Heart right ventricle (tissue), 16 donors: Measurements from ENCODE around the gene ZNF385D. TPM values are rescaled to one million over a fixed set of nuclear protein-coding genes. Genes with fewer than 3 reads are reported as not detected.

Experiments used
- ATAC-seq, 8 donors: fragments of 200-7000 bp; cut with Tn5 transposase; one replicate each; pipeline ENCODE4 v1.9.1; 2020; ENCODE audit warnings: mild to moderate bottlenecking in 8 of 8, moderate library complexity in 8 of 8, moderate number of reproducible peaks in 1 of 8
- DNase-seq, 2 donors: peaks; one replicate each; pipeline ENCODE4 v3.0.0-alpha.2; 2020
- H3K27ac ChIP-seq, 10 donors: fragments of 200-600 bp; sonication (generic) in 2 of 10; one replicate each; pipeline versions ENCODE4 v1.5.0 to v1.8.0; 2020 to 2022; ENCODE audit warnings: mild to moderate bottlenecking in 3 of 10
- H3K27me3 ChIP-seq, 7 donors: fragments of 200-600 bp; one replicate each; pipeline ENCODE4 v1.8.0; 2021 to 2022; ENCODE audit warnings: mild to moderate bottlenecking in 2 of 7
- H3K36me3 ChIP-seq, 9 donors: fragments of 200-600 bp; sonication (generic) in 1 of 9; one replicate each; pipeline versions ENCODE4 v1.5.0 to v1.8.0; 2020 to 2022; ENCODE audit warnings: mild to moderate bottlenecking in 2 of 9
- H3K4me1 ChIP-seq, 9 donors: fragments of 200-600 bp; sonication (generic) in 1 of 9; one replicate each; pipeline versions ENCODE4 v1.5.0 to v1.8.0; 2020 to 2022; ENCODE audit warnings: mild to moderate bottlenecking in 4 of 9
- H3K4me3 ChIP-seq, 10 donors: fragments of 200-600 bp; sonication (generic) in 2 of 10; one replicate each; pipeline versions ENCODE4 v1.5.0 to v1.8.0; 2020 to 2022; ENCODE audit warnings: mild to moderate bottlenecking in 7 of 10, moderate library complexity in 2 of 10
- H3K9me3 ChIP-seq, 11 donors: fragments of 200-600 bp in 10 of 11; sonication (generic) in 2 of 11; one replicate each; pipeline versions ENCODE4 v1.5.0 to v1.8.0; 2013 to 2022; ENCODE audit warnings: mild to moderate bottlenecking in 2 of 11, control low read depth in 1 of 11, moderate library complexity in 1 of 11
- WGBS, 2 donors: extraction: QIAGEN DNeasy Blood & Tissue Kit; methylation state at CpG; one replicate each; pipeline ENCODE4 v1.1.7; 2013; ENCODE audit warnings: inconsistent platforms in 1 of 2; 5-methylcytosine and 5-hydroxymethylcytosine counted together
- intact Hi-C, 10 donors: fragments of 100-400 bp; cut with DNase I; formaldehyde crosslinking; loops; one replicate each; pipeline versions ENCODE4 v1.11.1 to v1.14.2; 2022
- polyA plus RNA-seq, 2 donors: library from polyadenylated mRNA; stranded (reverse); fragments of 200-250 nt; gene quantifications; one replicate each; pipeline ENCODE4 v1.2.3, GENCODE V29; 2013
- total RNA-seq, 10 donors: library from RNA; stranded (reverse); fragmentation: NEBNext Ultra II Directional in 3 of 10; extraction: Animal tissue kit (Norgen Biotek cat#: 25700) in 3 of 10; gene quantifications; one replicate each; pipeline versions ENCODE4 v1.2.1 to v1.2.4, GENCODE V29; 2021 to 2023
- TF ChIP-seq, protein P1 (sequence below), 9 donors: fragments of 200-600 bp; sonication (generic) in 2 of 9; IDR thresholded peaks; one replicate each; pipeline versions ENCODE4 v1.5.0 to v1.8.0; 2021 to 2022; ENCODE audit warnings: antibody characterized with exemption in 9 of 9, mild to moderate bottlenecking in 5 of 9, moderate library complexity in 1 of 9
- donor health status: Arrhythmogenic right ventricular cardiomyopathy.
- donor health status: ischemic (EF 13 %, LVEDD 7.1; RV severe dilation, severe dysfunction).
- donor health status: healthy with polysubstance abuse.
- donor health status: DM: no; HTN: yes; CAD: no.
- donor health status: DM: no; HTN: no; CAD: no.
- donor health status: ischemic (EF 25% LVEDD 6.9; RV normal size, moderate dysfunction).
- donor health status: ischemic (EF 25% LVEDD 5.7; RV mildly dilated, moderate dysfunction).
- donor health status: healthy.
- donor health status: DM: yes; HTN: yes; CAD: no.
- donor health status: Ischemic cardiomyopathy.
- donor health status: ischemic (EF 35%, LVEDD 5.7; RV mildly dilated, moderate dysfunction).
- donor health status: nonischemic (EF 11% LVEDD 7.7; RV severe dilation, severe dysfunction).
- donor health status: DM: yes; HTN: yes; CAD: no.
- donor health status: PGD.
- donor health status: ischemic (EF 29% LVEDD 5.4; RV normal size, mild dysfunction).
- donor health status: nonischemic (EF 23%, LVEDD 6.1; RV moderate dilation, normal function).

The ZNF385D gene
- total and polyA plus RNA-seq, 12 donors, result 3.0 to 24.9 (median 7.2) TPM

DNA sequence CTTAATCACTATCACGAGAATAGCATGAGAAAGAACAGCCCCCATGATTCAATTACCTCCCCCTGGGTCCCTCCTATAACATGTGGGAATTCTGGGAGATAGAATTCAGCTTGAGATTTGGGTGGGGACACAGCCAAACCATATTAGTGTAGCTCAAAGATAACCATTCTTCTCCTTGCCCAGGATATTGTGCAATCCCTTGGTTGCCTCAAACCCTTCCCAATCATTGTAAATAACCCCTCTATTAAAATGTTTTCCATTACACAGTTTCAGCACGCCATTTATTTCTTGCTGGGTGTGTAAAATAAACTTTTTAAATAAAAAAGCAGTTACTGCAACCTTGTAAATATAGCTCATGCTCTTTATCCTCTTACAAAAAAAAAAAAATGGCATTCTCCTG, 47.7 kb downstream of the ZNF385D start:
- Histone ChIP-seq H3K9me3 (peaks cover 0 to 27% (median 0%) of the 10 kb centered on the region in 11 donors), H3K4me3 (no peak overlapping the region), H3K27ac (no peak overlapping the region), H3K36me3 (no peaks in the 10 kb centered on the region), H3K4me1 (peaks cover 0 to 20% (median 10%) of the 10 kb centered on the region in 9 donors), H3K27me3 (no peaks in the 10 kb centered on the region)
- ATAC-seq (no peak), DNase-seq (no peak)
- TF ChIP-seq, protein P1, sequence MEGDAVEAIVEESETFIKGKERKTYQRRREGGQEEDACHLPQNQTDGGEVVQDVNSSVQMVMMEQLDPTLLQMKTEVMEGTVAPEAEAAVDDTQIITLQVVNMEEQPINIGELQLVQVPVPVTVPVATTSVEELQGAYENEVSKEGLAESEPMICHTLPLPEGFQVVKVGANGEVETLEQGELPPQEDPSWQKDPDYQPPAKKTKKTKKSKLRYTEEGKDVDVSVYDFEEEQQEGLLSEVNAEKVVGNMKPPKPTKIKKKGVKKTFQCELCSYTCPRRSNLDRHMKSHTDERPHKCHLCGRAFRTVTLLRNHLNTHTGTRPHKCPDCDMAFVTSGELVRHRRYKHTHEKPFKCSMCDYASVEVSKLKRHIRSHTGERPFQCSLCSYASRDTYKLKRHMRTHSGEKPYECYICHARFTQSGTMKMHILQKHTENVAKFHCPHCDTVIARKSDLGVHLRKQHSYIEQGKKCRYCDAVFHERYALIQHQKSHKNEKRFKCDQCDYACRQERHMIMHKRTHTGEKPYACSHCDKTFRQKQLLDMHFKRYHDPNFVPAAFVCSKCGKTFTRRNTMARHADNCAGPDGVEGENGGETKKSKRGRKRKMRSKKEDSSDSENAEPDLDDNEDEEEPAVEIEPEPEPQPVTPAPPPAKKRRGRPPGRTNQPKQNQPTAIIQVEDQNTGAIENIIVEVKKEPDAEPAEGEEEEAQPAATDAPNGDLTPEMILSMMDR (IDR thresholded peaks at IDR 0.05), result no peak
- intact Hi-C loops, result no loop called here
- WGBS, 2 donors, result 80 to 88% methylated on average over 2 of the region's 2 CpGs

DNA sequence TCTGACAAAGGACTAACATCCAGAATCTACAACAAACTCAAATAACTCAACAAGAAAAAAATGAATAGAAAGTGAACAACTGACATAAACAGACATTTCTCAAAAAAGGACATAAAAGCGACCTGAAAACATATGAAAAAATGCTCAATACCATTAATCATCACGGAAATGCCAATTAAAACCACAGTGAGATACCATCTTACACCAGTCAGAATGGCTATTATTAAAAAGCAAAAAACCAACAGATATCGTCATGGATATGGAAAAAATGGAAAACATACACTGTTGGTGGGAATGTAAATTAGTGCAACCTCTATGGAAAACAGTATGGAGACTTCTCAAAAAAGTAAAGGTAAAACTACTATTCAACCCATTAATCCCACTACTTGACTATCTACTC, 53.3 kb downstream of the ZNF385D start:
- no peak for ATAC-seq
- Histone ChIP-seq H3K27ac (no peak overlapping the region), H3K4me3 (no peak overlapping the region), H3K9me3 (peaks cover 0 to 18% (median 0%) of the 10 kb centered on the region in 11 donors), H3K36me3 (no peaks in the 10 kb centered on the region), H3K27me3 (no peaks in the 10 kb centered on the region), H3K4me1 (no peaks in the 10 kb centered on the region)
- intact Hi-C loops, result no loop called here
- no peak for DNase-seq
- TF ChIP-seq, protein P1 (IDR thresholded peaks at IDR 0.05), result no peak
- 81 to 95% methylated on average over 3 of the region's 3 CpGs for WGBS, 2 donors

DNA sequence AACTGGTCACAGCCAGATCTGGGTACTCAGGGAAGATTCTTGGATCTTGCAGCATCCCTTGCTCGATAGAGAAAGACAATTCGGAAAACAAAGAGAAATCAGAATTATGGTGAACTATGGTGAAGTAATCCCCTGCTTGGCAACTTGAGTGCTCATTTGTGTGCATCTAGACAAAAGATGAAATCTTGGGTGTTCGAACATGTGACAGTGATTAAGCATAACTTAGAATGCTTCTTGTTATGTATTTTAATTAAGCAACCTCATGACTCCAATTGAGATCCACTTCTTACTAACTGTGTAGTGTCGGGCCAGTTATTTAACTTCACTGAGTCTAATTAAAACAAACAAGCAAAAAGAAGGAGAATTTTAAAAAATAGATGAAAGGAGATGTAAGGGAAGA, 56.5 kb downstream of the ZNF385D start:
- Histone ChIP-seq H3K4me1 (no peaks in the 10 kb centered on the region), H3K27me3 (no peaks in the 10 kb centered on the region), H3K27ac (no peak overlapping the region), H3K36me3 (no peaks in the 10 kb centered on the region), H3K4me3 (no peak overlapping the region), H3K9me3 (peaks cover 0 to 6% (median 0%) of the 10 kb centered on the region in 11 donors)
- TF ChIP-seq, protein P1 (IDR thresholded peaks at IDR 0.05), result no peak
- intact Hi-C loops, result no loop called here
- 86 to 96% methylated on average over 4 of the region's 4 CpGs for WGBS, 2 donors
- no peak for DNase-seq
- ATAC-seq, result no peak

DNA sequence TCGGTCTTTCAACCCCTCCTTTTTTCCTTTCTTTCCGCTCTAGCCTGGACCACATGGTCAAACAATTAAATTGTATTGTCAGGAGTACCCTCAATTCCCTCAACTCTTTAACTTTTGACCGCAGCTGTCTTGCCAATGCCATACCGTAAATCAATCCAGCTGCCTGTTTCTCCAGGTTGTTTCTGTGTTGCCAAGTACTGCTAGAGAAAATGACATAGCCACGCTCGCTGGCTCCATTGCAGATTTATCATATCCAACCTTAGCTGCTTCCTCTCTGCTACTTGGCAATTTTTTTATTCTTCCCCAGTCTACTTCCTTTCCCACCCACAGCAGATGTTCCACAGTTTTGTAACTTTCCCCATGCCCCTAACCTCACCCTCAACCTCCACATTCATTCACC, 60.0 kb downstream of the ZNF385D start:
- intact Hi-C loops, result no loop called here
- no peak for DNase-seq
- Histone ChIP-seq H3K27me3 (no peaks in the 10 kb centered on the region), H3K36me3 (no peaks in the 10 kb centered on the region), H3K9me3 (peaks cover 0 to 6% (median 0%) of the 10 kb centered on the region in 11 donors), H3K27ac (peak overlapping the region in 2 of 10 donors; percentile 0 to 41), H3K4me1 (peaks cover 0 to 11% (median 0%) of the 10 kb centered on the region in 9 donors), H3K4me3 (no peak overlapping the region)
- 64 to 78% methylated on average over 6 of the region's 6 CpGs for WGBS, 2 donors
- TF ChIP-seq, protein P1 (IDR thresholded peaks at IDR 0.05), result no peak
- ATAC-seq, result peak in 3 of 8 donors; percentile 47 to 57 (median 49)
